Ovary (tissue), 9 donors: ENCODE data around the gene R3HDM2. TPM values are rescaled to one million over a fixed set of nuclear protein-coding genes. Genes with fewer than 3 reads are reported as not detected.

Experiments
- DNase-seq, 5 donors: peaks; one replicate each; pipeline ENCODE4 v3.0.0-alpha.2; 2019 to 2020
- H3K27ac ChIP-seq, 2 donors: fragments of 200-600 bp; one replicate each; pipeline versions ENCODE4 v1.5.1 to v1.8.0; 2019 to 2022
- H3K27me3 ChIP-seq: fragments of 200-600 bp; one replicate; pipeline ENCODE4 v1.8.0; 2022
- H3K36me3 ChIP-seq: fragments of 200-600 bp; sonication (generic); one replicate; pipeline ENCODE4 v1.5.1; 2019
- H3K4me1 ChIP-seq: one replicate; pipeline ENCODE4 v1.8.1; 2013; ENCODE audit warnings: mild to moderate bottlenecking, moderate library complexity; ENCODE audit not compliant: insufficient read depth
- H3K4me3 ChIP-seq: fragments of 200-600 bp; sonication (generic); one replicate; pipeline ENCODE4 v1.5.1; 2017
- H3K9me3 ChIP-seq, 2 donors: fragments of 200-600 bp in 1 of 2; sonication (generic) in 1 of 2; one replicate each; pipeline versions ENCODE4 v1.5.1 to v1.8.1; 2013 to 2019; ENCODE audit warnings: mild to moderate bottlenecking in 1 of 2, moderate library complexity in 1 of 2
- CTCF ChIP-seq, 3 donors: fragments of 450-650 bp in 2 of 3; fragments of 200-600 bp in 1 of 3; IDR thresholded peaks; one replicate each; pipeline versions ENCODE4 v1.5.1 to v1.8.0; 2016 to 2022; ENCODE audit warnings: antibody characterized with exemption in 3 of 3, mild to moderate bottlenecking in 1 of 3
- EP300 ChIP-seq: sonication (generic); formaldehyde crosslinking; IDR thresholded peaks from one replicate; pipeline ENCODE4 v1.6.1; 2017; ENCODE audit warnings: antibody characterized with exemption
- POLR2A ChIP-seq: fragments of 450-650 bp; IDR thresholded peaks from one replicate; pipeline ENCODE4 v1.6.1; 2017; ENCODE audit warnings: antibody characterized with exemption, mild to moderate bottlenecking, moderate library complexity
- WGBS, 3 donors: extraction: QIAGEN DNeasy Blood & Tissue Kit in 1 of 3; methylation state at CpG; one replicate each; pipeline versions ENCODE4 v1.1.5 to v1.1.7; 2013 to 2017; 5-methylcytosine and 5-hydroxymethylcytosine counted together
- intact Hi-C, 4 donors: fragments of 100-400 bp; cut with DNase I; formaldehyde crosslinking; loops; one replicate each; pipeline versions ENCODE4 v1.11.0 to v1.15.1; 2022 to 2023
- polyA plus RNA-seq, 2 donors: library from polyadenylated mRNA; stranded (reverse); fragments of 200-250 nt in 1 of 2; fragments of 350-450 nt in 1 of 2; fragmentation: Illumina TruSeq in 1 of 2; extraction: RNeasy Lipid Tissue Mini Kit (QIAGEN cat#74804) in 1 of 2; gene quantifications; one replicate each; pipeline ENCODE4 v1.2.3, GENCODE V29; 2013 to 2014
- total RNA-seq, 7 donors: library from RNA; depleted of rRNA in 2 of 7; stranded (reverse); fragments of >200 nt in 2 of 7; fragmentation: NEBNext Ultra II Directional in 3 of 7; extraction: Animal tissue kit (Norgen Biotek cat#: 25700) in 3 of 7; gene quantifications; one replicate each; pipeline versions ENCODE4 v1.1.0 to v1.2.4, GENCODE V29; 2016 to 2023
- donor health status: DM: no; HTN: no; CAD: no; lungs with moderate emphysema.
- donor health status: DM: no; HTN: no; CAD: no.
- donor health status: Bipolar disorder and iron deficiency.
- donor health status: DM: yes; HTN: yes; CAD: no.
- donor health status: DM: no; HTN: no; CAD: no.
- donor health status: DM: yes; HTN: yes; CAD: no.

Gene R3HDM2
- total and polyA plus RNA-seq, 9 donors, result 24.3 to 81.4 (median 65.6) TPM

GRCh38 chr12:57477710-57478681, 47.2 kb upstream of the R3HDM2 start:
- intact Hi-C loops, result no loop called here
- H3K9me3 ChIP-seq, result no peaks in the 10 kb centered on the region
- H3K4me1 ChIP-seq, result peaks cover 7% of the 10 kb centered on the region
- no peaks in the 10 kb centered on the region for H3K36me3 ChIP-seq
- no peak overlapping the region for H3K4me3 ChIP-seq
- 45 to 48% (median 46%) methylated on average over 12 of the region's 12 CpGs for WGBS, 3 donors
- TF ChIP-seq CTCF (IDR thresholded peaks at IDR 0.05), result no peak
- TF ChIP-seq POLR2A, result no peak
- TF ChIP-seq EP300, result no peak
- no peak for DNase-seq
- H3K27ac ChIP-seq, result no peak overlapping the region
- no peaks in the 10 kb centered on the region for H3K27me3 ChIP-seq

GRCh38 chr12:57476993-57477709, 46.3 kb upstream of the R3HDM2 start:
- Histone ChIP-seq H3K27me3 (no peaks in the 10 kb centered on the region), H3K4me1 (peaks cover 7% of the 10 kb centered on the region), H3K27ac (no peak overlapping the region), H3K4me3 (no peak overlapping the region), H3K36me3 (no peaks in the 10 kb centered on the region), H3K9me3 (no peaks in the 10 kb centered on the region)
- TF ChIP-seq POLR2A (no peak), EP300 (no peak), CTCF (IDR thresholded peaks at IDR 0.05) (no peak)
- DNase-seq, result no peak
- intact Hi-C loops, result no loop called here
- 79 to 87% (median 85%) methylated on average over 15 of the region's 15 CpGs for WGBS, 3 donors

- no peaks in the 10 kb centered on the region for H3K27me3 ChIP-seq
- DNase-seq, result no peak
These were observed 45.5 kb upstream of the R3HDM2 start for GRCh38 chr12:57476162-57476992.

More at GRCh38 chr12:57476162-57476992, 45.5 kb upstream of the R3HDM2 start:
- H3K4me1 ChIP-seq, result peaks cover 7% of the 10 kb centered on the region
- intact Hi-C loops, result no loop called here
- no peaks in the 10 kb centered on the region for H3K36me3 ChIP-seq
- 18 to 23% (median 20%) methylated on average over 29 of the region's 29 CpGs for WGBS, 3 donors
- no peak for TF ChIP-seq CTCF (IDR thresholded peaks at IDR 0.05)
- no peak for TF ChIP-seq POLR2A
- no peak for TF ChIP-seq EP300
- no peaks in the 10 kb centered on the region for H3K9me3 ChIP-seq
- no peak overlapping the region for H3K4me3 ChIP-seq
- H3K27ac ChIP-seq, result no peak overlapping the region
